Measurements from ENCODE around the gene ZNF469. TPM values are rescaled to one million over a fixed set of nuclear protein-coding genes. Genes with fewer than 3 reads are reported as not detected.

ZNF469 gene
- total RNA-seq, 2 experiments from 2014 or later, result 1.4 to 1.5 TPM

- CTCF ChIA-PET, result no interaction called here
- POLR2A ChIA-PET, result no interaction called here
Measured at GRCh38 chr16:88375236-88375975, 7.4 kb upstream of the ZNF469 start.

DNA sequence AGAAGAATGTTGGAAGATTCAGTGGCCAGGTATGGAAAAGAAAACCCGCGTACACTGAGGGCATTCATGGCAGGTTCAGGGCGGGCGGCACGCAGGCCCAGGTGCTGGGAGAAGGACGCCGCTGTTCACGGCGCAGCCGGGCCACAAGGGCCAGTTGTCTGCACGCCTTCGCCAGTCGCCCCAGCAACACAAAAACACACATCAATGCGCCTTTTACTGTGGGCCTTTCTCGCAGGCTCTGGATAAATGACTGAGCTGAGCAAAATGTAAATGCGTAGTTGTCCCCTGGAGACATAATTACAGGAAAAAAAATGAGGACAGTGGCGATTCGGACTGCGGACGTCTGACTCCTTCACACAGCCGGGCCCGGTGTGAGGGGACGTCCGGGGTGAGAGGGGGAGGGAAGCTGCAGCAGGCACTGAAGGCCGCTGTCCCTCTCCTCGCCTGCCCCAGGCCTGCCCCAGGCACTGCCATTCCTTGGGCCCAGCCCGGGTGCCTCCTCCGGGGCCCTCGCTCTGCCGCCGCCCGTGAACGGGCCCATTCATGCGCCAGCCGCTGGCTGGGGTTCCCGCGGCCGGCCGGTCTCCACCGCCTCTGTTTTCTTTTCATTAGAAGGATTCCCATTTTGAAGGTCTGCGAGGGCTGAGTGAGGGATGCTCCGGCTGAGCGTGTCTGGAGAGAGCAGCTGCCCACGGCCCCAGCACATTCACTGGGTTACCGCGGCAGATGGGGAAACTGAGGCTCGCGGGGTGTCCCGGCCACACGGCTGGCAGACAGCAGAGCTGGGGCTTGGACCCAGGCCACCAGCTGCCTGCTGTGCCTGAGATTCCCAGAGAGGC, 6.5 kb upstream of the ZNF469 start:
- ChIA-PET POLR2A (no interaction called here), CTCF (no interaction called here)

- ChIA-PET POLR2A (no interaction called here), CTCF (no interaction called here)
Measured at GRCh38 chr16:88376835-88377726, 5.7 kb upstream of the ZNF469 start.

DNA sequence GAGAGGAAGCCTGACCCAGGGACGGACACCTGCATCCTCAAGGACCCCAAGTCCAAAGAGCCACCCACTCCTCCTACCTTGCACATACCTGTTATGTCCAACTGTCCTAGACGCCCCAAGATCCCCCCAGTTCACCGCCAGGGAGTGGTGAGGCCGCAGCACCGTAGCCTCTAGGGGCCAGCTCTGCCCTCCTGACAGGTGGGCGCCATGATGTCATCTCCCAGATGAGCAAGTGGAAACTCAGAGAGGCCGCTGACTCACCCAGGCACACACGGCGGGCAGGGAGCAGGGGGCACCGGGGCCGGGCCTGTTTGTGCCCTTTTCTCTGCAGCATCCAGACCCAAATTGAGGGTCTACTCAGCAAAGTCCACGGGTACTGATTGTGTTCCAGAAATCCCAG, 4.8 kb upstream of the ZNF469 start:
- CTCF ChIA-PET, result no interaction called here
- POLR2A ChIA-PET, result no interaction called here

GRCh38 chr16:88378401-88378800, 4.4 kb upstream of the ZNF469 start:
- ChIA-PET POLR2A (no interaction called here), CTCF (no interaction called here)

DNA sequence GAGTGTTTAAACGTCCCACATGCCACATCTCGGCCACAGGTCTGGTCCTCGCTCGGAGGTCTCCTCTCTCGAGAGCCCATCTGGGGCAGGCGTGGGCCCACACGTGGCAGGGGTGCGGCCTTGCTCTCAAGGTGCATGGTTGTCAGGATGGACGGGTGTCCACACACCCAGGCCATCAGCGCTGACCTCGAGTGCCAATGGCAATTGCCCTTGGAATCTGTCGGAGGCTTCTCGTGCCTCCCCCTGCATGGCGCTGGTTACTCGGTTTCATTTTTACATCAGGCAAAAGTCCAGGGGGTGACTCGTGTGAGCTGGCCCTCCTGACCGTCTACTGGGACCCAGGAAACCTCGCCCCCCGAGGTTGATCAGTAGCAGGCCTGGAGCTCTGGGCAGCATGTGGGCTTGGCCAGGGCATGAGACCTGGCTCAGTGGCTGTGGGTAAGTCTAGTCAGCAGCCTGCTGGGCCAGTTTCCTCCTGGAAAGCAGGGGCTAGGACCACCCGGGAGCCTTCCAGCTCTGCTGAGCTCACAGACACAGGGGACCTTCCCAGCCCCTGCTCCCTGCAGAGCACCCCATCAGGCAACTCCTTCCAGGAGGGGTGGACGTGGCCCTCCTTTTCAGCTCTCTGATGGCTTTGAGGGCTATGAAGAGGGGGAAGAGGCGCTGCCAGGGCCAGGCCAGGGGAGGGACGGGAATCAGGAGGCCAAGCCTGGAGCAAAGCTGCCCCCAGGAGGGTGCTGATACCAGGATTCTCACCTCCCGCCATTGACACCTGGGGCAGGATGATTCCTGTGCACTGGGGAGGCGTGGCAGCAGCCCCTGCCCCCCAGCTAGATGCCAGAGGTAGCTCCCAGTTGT, 3.7 kb upstream of the ZNF469 start:
- ChIA-PET POLR2A (no interaction called here), CTCF (no interaction called here)

- ChIA-PET CTCF (no interaction called here), POLR2A (no interaction called here)
Measured at GRCh38 chr16:88379694-88380040, 3.1 kb upstream of the ZNF469 start.

- ChIA-PET POLR2A (no interaction called here), CTCF (no interaction called here)
Measured at GRCh38 chr16:88380099-88380498, 2.7 kb upstream of the ZNF469 start.

- ChIA-PET POLR2A (no interaction called here), CTCF (no interaction called here)
Measured at GRCh38 chr16:88380619-88381018, 2.1 kb upstream of the ZNF469 start.

GRCh38 chr16:88381820-88382451, 823 bp upstream of the ZNF469 start:
- ChIA-PET POLR2A (no interaction called here), CTCF (interaction anchor here (1.0 kb wide), 1 partner anchor 35 kb away, joined by 3 read pairs; no protein-coding TSS in a partner anchor)

GRCh38 chr16:88383401-88384221, 852 bp downstream of the ZNF469 start:
- ChIA-PET POLR2A (no interaction called here), CTCF (no interaction called here)

GRCh38 chr16:88384222-88385111, 1.7 kb downstream of the ZNF469 start:
- ChIA-PET POLR2A (no interaction called here), CTCF (no interaction called here)

GRCh38 chr16:88385112-88385594, 2.4 kb downstream of the ZNF469 start:
- CTCF ChIA-PET, result no interaction called here

DNA sequence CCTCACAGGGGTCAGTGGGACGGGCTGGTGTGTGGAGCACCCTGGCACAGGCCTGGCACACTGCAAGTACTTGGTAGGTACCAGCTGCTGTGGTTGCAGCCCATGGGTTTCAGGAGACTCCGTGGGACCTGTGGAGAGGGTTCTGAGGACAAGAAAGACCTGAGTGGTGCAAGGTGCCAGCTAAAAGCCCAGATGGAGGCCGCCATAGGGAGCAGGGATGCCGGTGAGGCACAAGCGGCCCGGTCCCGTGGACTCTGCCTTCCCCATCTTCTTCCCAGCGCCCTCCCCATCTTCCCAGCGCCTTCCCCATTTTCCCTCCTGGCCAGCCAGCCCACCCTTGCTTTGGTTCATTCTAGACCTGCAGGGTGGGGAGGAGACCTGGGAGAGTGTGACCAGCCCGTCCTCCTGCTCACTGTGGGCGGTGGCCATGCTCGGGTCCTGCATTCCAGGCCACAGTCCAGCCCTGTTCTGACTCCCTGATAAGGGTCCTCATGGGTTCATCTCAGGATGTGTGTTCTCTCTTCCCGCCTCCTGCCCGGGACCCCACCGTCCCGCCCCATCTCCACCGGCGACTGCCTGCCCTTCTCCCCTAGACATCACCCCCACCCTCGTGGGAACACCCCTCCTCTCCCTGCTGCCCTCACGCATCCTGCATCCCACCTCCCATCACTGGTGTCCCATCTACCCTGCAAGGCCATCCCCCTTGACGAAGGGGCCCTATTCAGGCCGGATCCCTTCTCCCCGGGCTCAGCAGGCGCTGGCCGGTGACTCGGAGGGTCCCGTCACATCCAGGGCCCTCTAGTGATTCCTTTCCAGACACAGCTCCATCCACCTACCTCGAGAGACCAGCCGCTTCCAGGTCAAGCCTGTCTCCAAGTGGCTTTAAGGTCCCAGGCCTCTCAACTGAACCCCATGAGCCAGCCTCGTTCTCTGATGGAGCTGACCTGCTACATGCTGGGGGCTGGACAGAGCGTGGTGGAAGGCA, 3.4 kb downstream of the ZNF469 start:
- POLR2A ChIA-PET, result no interaction called here
- CTCF ChIA-PET, result no interaction called here

More at GRCh38 chr16:88385112-88385594, 2.4 kb downstream of the ZNF469 start:
- POLR2A ChIA-PET, result no interaction called here

- ChIA-PET POLR2A (no interaction called here), CTCF (no interaction called here)
Measured at GRCh38 chr16:88387180-88387765, 4.5 kb downstream of the ZNF469 start.

Data from activated CD8-positive, alpha-beta memory T cell treated with anti-CD3 and anti-CD28 coated beads for 36 hours (primary cell).